Measurements from ENCODE around the gene CFAP77. TPM values are rescaled to one million over a fixed set of nuclear protein-coding genes. Genes with fewer than 3 reads are reported as not detected.

Gene CFAP77
- total RNA-seq, 4 donors from 2014 or later, result not detected

DNA sequence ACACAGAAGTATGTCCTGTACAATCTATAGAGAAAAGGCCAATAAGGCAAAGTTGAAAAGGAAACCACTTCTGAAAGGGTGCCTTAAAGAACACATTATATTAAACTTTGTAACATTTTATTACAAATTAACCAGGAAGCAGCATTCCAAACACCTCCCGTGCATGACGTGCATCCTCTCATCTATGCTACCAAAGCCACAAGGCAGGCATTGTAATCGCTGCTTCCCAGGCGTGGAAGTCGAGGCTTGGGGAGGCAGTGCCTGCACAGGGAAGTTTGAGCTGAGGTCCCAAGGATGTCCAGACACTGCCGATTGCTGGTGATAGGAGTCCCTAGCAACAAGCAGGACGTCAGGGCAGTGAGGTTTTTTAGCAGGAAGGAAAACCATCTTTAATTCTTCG, 128.1 kb downstream of the CFAP77 start:
- no peaks in the 10 kb centered on the region for H3K36me3 ChIP-seq
- TF ChIP-seq EP300 (IDR thresholded peaks at IDR 0.05; ENCODE audit: low read depth) (no peak), POLR2A (IDR thresholded peaks at IDR 0.05) (no peak), POLR2AphosphoS5 (IDR thresholded peaks at IDR 0.05) (no peak)
- TF ChIP-seq, protein P1, sequence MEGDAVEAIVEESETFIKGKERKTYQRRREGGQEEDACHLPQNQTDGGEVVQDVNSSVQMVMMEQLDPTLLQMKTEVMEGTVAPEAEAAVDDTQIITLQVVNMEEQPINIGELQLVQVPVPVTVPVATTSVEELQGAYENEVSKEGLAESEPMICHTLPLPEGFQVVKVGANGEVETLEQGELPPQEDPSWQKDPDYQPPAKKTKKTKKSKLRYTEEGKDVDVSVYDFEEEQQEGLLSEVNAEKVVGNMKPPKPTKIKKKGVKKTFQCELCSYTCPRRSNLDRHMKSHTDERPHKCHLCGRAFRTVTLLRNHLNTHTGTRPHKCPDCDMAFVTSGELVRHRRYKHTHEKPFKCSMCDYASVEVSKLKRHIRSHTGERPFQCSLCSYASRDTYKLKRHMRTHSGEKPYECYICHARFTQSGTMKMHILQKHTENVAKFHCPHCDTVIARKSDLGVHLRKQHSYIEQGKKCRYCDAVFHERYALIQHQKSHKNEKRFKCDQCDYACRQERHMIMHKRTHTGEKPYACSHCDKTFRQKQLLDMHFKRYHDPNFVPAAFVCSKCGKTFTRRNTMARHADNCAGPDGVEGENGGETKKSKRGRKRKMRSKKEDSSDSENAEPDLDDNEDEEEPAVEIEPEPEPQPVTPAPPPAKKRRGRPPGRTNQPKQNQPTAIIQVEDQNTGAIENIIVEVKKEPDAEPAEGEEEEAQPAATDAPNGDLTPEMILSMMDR (IDR thresholded peaks at IDR 0.05), result no peak
- H3K4me1 ChIP-seq, result peaks cover 0 to 17% (median 4%) of the 10 kb centered on the region in 4 donors
- H3K27ac ChIP-seq, result no peak overlapping the region
- peaks cover 0 to 3% of the 10 kb centered on the region in 2 donors for H3K9me3 ChIP-seq
- intact Hi-C loops (cut with DNase I; ENCODE audit: low total_unique reads) (no loop called here), in situ Hi-C loops (cut with MboI; ENCODE audit: low pct_ligation_motif_present in 1 of 4, low pct_unique_long_range_greater_than_20kb in 1 of 4, low sequenced_read_pairs in 3 of 4) (no loop called here)
- no peak overlapping the region for H3K4me3 ChIP-seq
- peak; percentile 50 for DNase-seq
- 43 to 51% methylated on average over 6 to 8 of the region's 8 CpGs for WGBS, 2 donors (ENCODE audit: low coverage in 1 of 2)
- peaks cover 3% of the 10 kb centered on the region for H3K27me3 ChIP-seq

DNA sequence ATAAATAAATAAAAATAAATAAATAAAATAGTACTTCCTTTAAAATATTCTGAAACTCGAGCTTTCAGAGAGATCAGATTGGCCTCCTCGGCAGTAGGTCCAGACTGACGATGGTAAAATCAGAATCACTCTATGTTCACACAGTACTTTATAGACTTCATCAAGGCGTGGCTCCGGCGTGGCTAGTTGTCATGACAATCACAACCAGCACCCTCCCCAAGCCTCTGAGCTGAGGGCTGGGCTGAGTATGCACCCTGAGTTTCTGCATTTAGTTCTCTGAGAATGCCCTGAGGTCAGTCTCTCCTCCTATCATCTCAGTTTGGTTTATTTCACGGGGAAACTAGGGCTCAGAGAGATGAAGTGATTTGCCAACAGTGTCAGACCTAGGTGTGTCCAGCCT, 129.1 kb downstream of the CFAP77 start:
- no peak overlapping the region for H3K4me3 ChIP-seq
- peaks cover 3% of the 10 kb centered on the region for H3K27me3 ChIP-seq
- DNase-seq, result peak; percentile 20
- no peaks in the 10 kb centered on the region for H3K36me3 ChIP-seq
- TF ChIP-seq, protein P1 (IDR thresholded peaks at IDR 0.05), result no peak
- TF ChIP-seq EP300 (IDR thresholded peaks at IDR 0.05; ENCODE audit: low read depth), result no peak
- no peak for TF ChIP-seq POLR2A (IDR thresholded peaks at IDR 0.05)
- TF ChIP-seq POLR2AphosphoS5 (IDR thresholded peaks at IDR 0.05), result no peak
- in situ Hi-C loops (cut with MboI; ENCODE audit: low pct_ligation_motif_present in 1 of 4, low pct_unique_long_range_greater_than_20kb in 1 of 4, low sequenced_read_pairs in 3 of 4), result no loop called here
- peaks cover 0 to 17% (median 4%) of the 10 kb centered on the region in 4 donors for H3K4me1 ChIP-seq
- H3K9me3 ChIP-seq, result peaks cover 0 to 3% of the 10 kb centered on the region in 2 donors
- 46 to 52% methylated on average over 3 to 7 of the region's 7 CpGs for WGBS, 2 donors (ENCODE audit: low coverage in 1 of 2)
- intact Hi-C loops (cut with DNase I; ENCODE audit: low total_unique reads), result no loop called here
- no peak overlapping the region for H3K27ac ChIP-seq

DNA sequence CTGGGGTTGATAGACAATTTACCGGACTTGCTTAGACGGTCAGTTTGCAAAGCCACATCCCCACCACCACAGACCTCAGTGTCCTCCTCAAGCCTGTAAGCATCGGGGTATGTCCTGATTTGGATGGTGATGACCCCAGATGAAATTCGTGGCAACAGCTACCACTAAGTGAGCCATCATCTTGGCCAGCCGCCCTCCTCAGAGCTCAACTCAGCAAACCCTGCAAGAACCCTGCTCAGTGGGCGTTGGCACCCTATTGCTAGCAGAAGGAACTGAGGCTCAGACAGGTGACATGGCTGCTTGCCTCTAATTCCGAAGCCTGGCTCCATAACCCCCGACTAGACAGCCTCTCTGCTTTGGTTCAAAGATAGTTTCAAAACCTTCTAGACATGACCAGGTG, 131.0 kb downstream of the CFAP77 start:
- intact Hi-C loops (cut with DNase I; ENCODE audit: low total_unique reads), result no loop called here
- TF ChIP-seq POLR2AphosphoS5 (IDR thresholded peaks at IDR 0.05) (no peak), POLR2A (IDR thresholded peaks at IDR 0.05) (no peak), EP300 (IDR thresholded peaks at IDR 0.05; ENCODE audit: low read depth) (no peak)
- TF ChIP-seq, protein P1 (IDR thresholded peaks at IDR 0.05), result no peak
- peaks cover 11% of the 10 kb centered on the region for H3K27me3 ChIP-seq

DNA sequence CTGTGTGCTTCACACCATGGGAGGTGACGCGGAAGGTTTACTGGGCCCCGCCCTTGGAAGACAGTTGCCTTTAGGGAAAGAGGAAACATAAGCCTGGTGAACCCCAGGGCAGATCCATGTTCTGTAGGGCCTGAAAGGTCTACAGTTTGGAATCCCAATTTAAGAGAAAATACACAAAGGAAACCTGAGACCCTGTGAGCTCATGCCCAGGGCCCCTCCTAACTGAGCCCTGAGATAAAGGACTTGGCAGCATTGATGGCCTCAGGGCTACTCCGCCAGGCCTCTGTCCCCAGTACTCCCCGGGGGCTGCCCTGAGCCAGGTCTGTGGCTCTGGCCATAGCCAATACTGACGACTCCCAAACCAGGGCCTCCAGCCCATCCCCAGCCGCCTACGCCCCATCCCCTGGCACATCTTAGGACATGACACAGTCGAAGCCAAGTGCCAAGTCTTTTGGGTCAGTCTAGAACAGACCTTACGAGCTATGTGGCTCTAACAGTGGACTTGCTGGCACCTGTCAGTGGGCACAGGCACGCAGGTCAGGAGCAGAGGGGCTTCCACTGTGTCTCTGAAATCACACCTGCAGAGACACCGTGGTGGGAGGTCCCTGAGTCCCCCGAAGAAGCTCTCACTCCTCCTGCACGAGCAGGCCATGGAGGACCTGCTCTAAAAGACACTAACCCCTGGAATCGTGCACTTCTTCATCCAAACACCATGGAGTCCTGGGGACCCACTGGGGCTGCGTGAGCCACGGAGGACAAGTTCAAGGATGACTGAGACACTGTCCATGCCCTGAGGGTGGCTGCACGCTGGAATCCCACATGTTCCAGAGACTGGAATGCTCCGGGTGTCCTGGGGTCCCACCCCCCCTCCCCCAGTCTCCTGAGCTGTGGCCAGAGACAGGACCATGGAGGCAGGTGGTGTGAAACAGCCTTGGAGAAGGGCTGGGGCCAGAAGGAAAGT, 132.1 kb downstream of the CFAP77 start:
- no peak overlapping the region for H3K27ac ChIP-seq
- WGBS, 2 donors (ENCODE audit: low coverage in 1 of 2), result 84% methylated on average over 19 of the region's 19 CpGs; no CpG with 5 or more reads in 1 of the 2 donors
- TF ChIP-seq, protein P1 (IDR thresholded peaks at IDR 0.05), result no peak
- TF ChIP-seq POLR2A (IDR thresholded peaks at IDR 0.05), result no peak
- no peak for TF ChIP-seq EP300 (IDR thresholded peaks at IDR 0.05; ENCODE audit: low read depth)
- no peak for TF ChIP-seq POLR2AphosphoS5 (IDR thresholded peaks at IDR 0.05)
- intact Hi-C loops (cut with DNase I; ENCODE audit: low total_unique reads), result no loop called here
- in situ Hi-C loops (cut with MboI; ENCODE audit: low pct_ligation_motif_present in 1 of 4, low pct_unique_long_range_greater_than_20kb in 1 of 4, low sequenced_read_pairs in 3 of 4), result no loop called here
- H3K27me3 ChIP-seq, result peaks cover 18% of the 10 kb centered on the region
- H3K36me3 ChIP-seq, result no peaks in the 10 kb centered on the region
- no peak overlapping the region for H3K4me3 ChIP-seq
- peaks cover 0 to 26% (median 10%) of the 10 kb centered on the region in 4 donors for H3K4me1 ChIP-seq
- no peak for DNase-seq
- H3K9me3 ChIP-seq, result no peaks in the 10 kb centered on the region

More for the DNA sequence above, 131.0 kb downstream of the CFAP77 start:
- no peak overlapping the region for H3K27ac ChIP-seq
- H3K4me3 ChIP-seq, result no peak overlapping the region
- no peaks in the 10 kb centered on the region for H3K36me3 ChIP-seq
- DNase-seq, result no peak
- in situ Hi-C loops (cut with MboI; ENCODE audit: low pct_ligation_motif_present in 1 of 4, low pct_unique_long_range_greater_than_20kb in 1 of 4, low sequenced_read_pairs in 3 of 4), result no loop called here
- H3K4me1 ChIP-seq, result peaks cover 0 to 20% (median 4%) of the 10 kb centered on the region in 4 donors
- H3K9me3 ChIP-seq, result no peaks in the 10 kb centered on the region
- WGBS, 2 donors (ENCODE audit: low coverage in 1 of 2), result 90% methylated on average over 8 of the region's 8 CpGs; no CpG with 5 or more reads in 1 of the 2 donors

Measured in transverse colon (tissue), 4 donors.